NCI-H1048 (cell line): ENCODE results near the gene FXYD1.
"Not testable (repeated sequence)": the region's sequence is repeated elsewhere in the genome, so short reads cannot be mapped to it uniquely, and the experiment has no call there.

Experiments
- DNase-seq: peaks from one replicate; lab custom pipeline; 2025; lab: John Stamatoyannopoulos, UW

Gene FXYD1

GRCh38 chr19:35143231-35143715 lies 4.6 kb downstream of the FXYD1 start, which contains the start of gene FXYD7:
TSS of gene FXYD7 (plus strand) at chr19:35143255. CDS start at chr19:35143334, 79 bp downstream.
- DNase-seq: no peak

- DNase-seq: no peak
Observed at GRCh38 chr19:35143818-35144217, 5.2 kb downstream of the FXYD1 start.

GRCh38 chr19:35144259-35144599 lies 5.6 kb downstream of the FXYD1 start:
- DNase-seq: no peak

- no peak for DNase-seq
Observed at GRCh38 chr19:35144600-35145436, 6.2 kb downstream of the FXYD1 start.

- DNase-seq: no peak
Observed at GRCh38 chr19:35146746-35147459, 8.3 kb downstream of the FXYD1 start.

- no peak for DNase-seq
Observed at GRCh38 chr19:35149463-35149862, 10.8 kb downstream of the FXYD1 start.

GRCh38 chr19:35150445-35150844 lies 11.8 kb downstream of the FXYD1 start:
- DNase-seq: no peak

GRCh38 chr19:35151273-35152065 lies 12.8 kb downstream of the FXYD1 start:
- DNase-seq: no peak

- not testable (repeated sequence) for DNase-seq
Observed at GRCh38 chr19:35153129-35153522, 14.5 kb downstream of the FXYD1 start.

GRCh38 chr19:35153701-35154524 lies 15.3 kb downstream of the FXYD1 start:
- DNase-seq: no peak

- DNase-seq: no peak
Observed at GRCh38 chr19:35154525-35155406, 16.1 kb downstream of the FXYD1 start, which contains the start of gene FXYD5. TSS of gene FXYD5 (plus strand) at chr19:35154735. CDS start at chr19:35155551, 816 bp downstream.

GRCh38 chr19:35155441-35155840 lies 16.8 kb downstream of the FXYD1 start:
- no peak for DNase-seq

- DNase-seq: no peak
Observed at GRCh38 chr19:35155981-35156672, 17.5 kb downstream of the FXYD1 start.

- DNase-seq: no peak
Observed at GRCh38 chr19:35156673-35157014, 18.0 kb downstream of the FXYD1 start.

GRCh38 chr19:35157431-35157830 lies 18.8 kb downstream of the FXYD1 start:
- no peak for DNase-seq

- DNase-seq: no peak
Observed at GRCh38 chr19:35159606-35160005, 21.0 kb downstream of the FXYD1 start.

GRCh38 chr19:35160629-35161433 lies 22.2 kb downstream of the FXYD1 start:
- no peak for DNase-seq

- no peak for DNase-seq
Observed at GRCh38 chr19:35161434-35161743, 22.8 kb downstream of the FXYD1 start.
